CD4-positive, alpha-beta T cell treated with Interferon alpha-2 for 1 hour (primary cell): ENCODE data around the gene SFRP5.

Experiments
- DNase-seq, 2 donors: peaks; one replicate each; pipeline ENCODE4 v3.0.0-alpha.2; 2020 to 2022

SFRP5 gene

DNA sequence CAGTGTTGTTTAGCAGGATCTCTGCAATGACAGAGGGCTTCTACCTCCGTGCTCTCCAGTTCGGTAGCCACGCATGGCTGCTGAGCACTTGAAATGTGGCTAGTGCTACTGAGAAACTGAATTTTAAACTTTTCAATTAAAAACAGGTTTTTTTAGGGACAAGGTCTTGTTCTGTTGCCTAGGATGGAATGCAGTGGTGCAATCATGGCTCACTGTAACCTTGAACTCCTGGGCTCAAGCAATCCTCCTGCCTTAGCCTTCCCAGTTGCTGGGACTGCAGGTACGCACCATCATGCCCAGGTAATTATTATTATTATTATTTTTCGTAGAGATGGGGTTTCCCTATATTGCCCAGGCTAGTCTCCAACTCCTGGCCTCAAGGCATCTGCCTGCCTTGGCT lies 13.4 kb upstream of the SFRP5 start:
- no peak for DNase-seq

DNA sequence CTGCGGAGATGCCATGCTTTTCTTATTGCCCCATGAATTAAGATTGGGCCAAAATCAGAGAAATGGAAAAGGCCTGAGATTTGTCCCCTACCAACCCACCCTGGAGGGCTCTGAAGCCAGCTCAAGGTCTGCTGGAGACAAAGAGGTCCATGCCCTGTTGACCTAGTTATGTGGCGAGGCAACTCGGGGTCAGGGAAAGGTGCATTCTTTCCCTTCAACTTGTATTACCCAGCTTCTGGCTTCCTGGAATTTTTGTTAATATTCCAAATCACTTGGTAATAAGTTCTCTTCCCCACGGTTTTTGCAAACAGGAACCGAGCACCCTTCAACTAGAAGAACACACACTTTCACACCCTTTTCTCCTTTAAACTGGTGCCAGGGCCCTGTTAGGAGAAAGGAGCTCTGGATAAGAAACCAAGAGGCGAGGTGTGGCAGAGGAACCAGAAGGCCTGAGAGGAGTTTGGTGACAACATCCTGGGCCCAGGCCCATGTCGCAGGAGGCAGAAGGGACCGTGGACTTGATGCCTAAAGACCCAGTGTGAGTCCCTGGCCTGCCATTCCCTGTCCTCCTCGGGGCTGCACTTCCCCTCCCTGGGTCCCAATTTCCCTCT lies 12.5 kb upstream of the SFRP5 start:
- DNase-seq, result no peak

DNA sequence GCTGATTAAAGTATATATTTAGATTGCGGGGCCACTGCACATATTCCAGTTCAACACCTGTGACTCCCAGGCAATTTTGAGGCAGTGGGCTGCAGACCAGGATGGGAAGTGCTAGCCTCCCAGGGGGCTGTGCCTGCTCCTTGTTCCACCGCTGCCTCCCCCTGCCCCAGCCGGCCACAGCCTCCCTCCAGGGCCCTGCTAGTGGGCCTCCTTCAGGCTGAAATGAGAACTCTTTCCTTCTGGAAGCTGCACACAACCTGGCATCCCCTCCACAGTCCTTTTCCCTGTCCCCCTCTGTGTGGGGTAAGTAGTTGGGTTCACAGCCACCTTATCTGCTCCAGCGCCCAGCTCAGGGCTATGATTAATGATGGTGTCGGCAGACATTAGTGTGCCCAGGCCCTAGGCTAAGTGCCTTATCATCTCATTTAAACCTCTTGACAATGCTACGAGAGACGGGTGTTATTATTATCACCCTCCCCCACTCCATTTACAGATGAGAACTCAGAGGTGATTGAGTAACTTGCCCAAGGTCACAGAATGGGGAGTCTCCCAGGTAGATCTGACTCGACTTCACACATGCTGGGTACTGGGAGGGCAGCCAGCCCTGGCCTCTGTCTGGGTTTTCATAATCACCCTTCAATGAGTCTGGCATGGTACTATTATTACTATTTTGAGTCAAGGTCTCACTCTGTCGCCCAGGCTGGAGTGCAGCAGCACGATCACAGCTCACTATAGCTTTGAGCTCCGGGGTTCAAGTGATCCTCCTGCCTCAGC lies 10.8 kb upstream of the SFRP5 start:
- DNase-seq, result no peak

DNA sequence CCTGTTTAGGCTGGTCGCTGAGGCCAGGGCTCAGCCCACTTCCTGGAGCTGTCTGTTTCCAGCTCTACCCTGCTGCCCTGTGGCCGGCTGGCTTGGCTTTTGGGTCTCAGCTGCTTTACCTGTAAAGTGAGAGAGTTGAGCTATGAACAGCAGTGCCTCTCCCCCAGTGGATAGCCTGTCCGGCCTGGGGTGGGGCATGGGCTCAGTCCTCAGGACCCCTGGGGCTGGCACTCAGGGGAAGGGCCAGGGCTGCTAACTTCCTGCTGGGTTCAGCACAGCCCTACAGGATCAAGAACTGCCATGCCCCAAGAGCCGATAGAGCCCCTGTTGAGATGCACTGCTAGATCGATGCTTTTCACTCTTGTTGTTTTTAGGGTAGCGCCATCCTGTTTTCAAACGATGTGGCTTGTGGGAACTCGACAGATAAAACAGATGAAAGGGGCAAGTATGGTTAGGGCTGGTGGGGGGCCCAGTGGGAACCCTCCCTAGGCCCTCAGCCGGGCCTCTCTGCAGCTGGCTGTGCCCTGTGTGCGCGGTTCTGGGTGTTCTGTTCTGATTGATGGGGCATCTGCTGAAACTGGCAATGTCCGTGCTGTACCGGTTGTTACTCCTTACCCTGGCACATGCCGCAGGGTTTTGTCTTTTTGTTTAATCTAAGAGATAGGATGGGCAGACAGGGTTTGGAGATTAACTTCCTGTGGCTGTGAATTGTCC lies 10.0 kb upstream of the SFRP5 start:
- DNase-seq, result peak in 1 of 2 donors; percentile 26

DNA sequence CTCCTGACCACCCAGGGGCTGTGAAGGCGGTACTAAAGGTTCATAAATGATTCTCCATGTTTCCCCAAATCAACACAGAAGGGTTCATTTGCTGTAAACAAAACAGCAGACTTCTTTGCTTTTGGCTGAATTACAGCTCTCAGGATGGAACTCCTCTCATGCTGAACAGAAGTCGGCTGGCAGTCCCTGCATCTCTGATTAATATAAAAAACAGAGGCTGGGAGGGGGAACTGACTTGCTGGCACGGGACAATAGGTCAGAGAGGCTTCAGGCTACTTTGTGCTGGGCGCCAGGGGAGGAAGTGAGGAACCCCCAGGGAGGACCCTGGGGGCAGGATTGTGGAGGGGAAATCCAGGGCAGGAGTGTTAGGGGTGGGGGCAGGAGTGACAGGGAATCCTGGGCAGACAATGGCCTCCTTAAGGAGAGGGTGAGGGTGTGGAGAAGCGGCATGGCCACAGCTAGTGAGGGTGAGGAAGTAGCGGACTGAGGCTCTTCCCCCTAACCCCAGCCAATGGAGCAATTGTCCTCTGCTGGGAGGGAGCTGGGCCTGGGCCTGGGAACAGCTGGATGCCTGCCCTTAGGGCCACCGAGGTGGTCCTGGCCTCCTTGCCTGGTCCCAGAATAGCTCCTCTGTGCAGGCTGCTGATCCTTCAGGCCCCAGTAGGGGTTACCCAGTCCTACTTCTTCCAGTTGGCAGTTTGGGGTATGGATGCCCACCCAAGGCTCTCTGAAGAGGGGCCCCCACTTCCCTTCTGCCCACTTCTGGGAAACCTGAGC lies 9.2 kb upstream of the SFRP5 start:
- no peak for DNase-seq

DNA sequence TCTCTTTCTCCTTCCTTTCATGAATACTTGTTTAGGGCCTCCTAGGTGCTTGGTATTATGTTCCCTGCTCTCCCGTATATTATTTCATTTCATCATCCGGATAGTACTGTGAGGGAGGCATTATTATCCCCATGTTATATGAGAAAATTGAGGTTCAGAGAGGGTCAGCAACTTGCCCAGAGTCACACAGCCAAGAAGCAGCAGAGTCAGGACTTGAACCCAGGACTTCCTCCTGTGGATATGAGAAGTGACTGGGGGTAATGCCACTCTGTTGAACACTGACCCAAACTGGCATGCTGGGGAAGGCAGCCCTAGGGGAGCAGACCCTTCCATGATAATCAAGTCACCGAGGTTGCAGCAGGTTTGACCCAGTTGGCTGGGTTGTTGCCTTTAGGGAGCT lies 8.2 kb upstream of the SFRP5 start:
- DNase-seq, result no peak

DNA sequence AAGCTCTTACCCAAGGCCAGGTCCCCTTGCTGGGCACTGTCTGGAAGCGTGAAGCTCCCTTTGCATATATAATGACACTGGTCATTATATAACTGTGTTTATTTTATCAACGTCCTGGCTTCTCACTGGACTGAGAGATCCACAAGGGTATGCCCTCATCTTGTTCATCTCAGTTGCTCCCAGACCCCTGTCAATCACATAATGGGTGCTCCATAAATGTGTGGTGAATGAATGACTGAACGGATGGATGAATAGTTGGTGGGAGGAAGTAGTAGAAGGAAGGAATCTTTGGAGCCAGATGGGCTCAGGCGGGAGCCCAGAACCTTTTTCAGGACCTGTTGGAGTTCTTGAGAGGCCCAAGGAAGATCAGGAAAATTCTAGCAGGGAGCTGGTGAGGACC lies 7.7 kb upstream of the SFRP5 start:
- no peak for DNase-seq

DNA sequence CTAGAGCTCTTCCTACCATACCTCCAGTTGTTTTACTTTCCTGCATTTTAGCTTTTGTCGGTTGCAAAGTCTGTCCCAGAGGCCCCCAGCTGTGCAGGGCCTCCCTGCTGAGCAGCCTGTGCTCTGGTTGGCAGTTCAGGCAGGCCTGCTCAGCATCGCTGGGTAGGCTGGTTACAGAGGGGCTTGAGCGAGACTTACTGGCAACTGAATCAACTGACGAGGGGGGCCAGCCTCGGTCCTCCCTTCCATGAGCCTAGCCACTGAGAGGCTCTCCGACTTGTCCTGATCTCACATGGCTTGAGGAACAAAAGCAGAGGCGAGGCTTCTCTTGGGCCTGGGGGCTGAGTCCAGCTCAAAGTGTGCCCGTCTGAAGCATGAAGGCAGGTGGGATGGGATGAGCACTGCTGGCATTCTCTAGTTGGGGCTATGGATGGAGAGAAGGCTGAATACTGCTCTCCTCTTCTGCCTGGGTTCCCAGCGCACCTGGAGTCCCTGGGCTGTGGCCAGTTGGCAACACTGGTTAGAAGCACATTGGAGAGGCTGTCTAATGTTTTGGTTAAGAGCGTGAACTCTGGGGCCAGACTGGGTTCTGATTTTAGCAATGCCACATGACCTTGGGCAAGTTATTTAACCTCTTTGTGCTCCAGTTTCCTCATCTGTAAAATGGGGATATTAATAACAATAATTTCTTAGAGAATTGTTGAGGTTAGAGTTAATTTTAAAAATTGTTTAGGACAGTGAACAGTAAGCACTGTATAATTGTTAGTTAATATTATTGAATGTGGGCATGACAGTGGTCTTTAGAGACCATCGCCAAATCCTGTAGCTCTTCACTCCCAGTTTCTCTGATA lies 6.9 kb upstream of the SFRP5 start:
- no peak for DNase-seq

DNA sequence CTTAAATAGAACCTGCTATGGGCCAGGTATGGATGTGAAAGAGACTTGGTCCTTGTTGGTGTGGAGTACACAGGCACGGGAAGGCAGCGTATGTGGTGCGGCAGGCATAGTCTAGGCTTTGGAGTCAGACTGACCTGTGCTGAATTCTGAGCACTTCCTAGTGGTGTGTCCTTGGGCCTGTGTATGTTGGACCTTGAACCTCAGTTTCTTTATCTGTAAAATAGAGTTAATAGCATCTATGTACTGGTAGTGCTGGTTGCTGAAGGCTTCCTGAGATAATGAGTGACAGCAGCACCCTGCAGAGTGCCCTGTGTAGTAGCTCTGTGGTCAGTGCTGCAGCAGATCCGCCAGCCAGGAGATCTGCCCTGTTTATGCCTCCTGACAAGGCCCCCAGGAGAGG lies 5.3 kb upstream of the SFRP5 start:
- DNase-seq, result no peak

DNA sequence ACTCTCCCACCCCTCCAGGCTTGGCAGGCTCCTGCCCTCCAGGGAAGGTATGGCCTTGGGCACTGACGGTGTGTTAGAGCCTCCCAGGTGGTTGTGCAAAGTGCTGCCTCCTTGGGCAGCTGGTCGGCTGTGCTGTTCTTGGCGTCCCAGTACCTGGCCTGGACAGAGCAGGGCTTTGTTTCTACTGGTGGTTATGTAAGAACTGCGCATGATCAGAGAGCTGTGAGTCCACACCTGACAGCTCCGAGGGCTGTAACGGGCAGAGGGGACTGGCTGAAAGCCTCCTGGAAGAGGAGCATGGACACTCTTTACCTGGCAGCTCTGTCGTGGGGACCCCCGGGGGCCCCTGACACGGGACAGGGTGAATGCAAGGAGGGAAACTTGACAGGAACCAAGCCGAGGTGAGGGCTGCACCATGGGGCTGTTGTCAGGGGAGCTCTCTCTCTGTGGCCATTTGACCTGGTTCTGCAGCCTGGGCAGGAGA lies 3.1 kb upstream of the SFRP5 start:
- no peak for DNase-seq

DNA sequence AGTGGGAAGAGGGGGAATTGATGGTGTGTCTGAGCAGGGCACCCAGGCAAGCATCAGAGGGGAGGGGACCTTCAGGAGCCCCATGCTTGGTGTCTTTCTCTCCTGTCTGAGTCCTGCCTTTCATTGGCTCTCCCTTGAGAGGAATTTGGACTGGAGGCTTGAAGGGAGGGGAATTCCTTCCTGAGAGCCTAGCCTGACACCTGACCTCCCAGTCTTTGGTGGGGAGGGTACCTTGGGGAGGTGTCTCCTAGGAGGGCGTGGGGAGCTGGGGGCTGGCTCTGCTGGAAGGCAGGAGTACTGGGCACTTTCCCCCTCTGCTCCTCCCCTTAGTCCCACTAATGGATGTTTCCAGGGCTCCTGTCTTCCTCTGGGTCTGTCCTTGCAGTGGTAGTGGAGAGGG lies 1.3 kb upstream of the SFRP5 start:
- no peak for DNase-seq

DNA sequence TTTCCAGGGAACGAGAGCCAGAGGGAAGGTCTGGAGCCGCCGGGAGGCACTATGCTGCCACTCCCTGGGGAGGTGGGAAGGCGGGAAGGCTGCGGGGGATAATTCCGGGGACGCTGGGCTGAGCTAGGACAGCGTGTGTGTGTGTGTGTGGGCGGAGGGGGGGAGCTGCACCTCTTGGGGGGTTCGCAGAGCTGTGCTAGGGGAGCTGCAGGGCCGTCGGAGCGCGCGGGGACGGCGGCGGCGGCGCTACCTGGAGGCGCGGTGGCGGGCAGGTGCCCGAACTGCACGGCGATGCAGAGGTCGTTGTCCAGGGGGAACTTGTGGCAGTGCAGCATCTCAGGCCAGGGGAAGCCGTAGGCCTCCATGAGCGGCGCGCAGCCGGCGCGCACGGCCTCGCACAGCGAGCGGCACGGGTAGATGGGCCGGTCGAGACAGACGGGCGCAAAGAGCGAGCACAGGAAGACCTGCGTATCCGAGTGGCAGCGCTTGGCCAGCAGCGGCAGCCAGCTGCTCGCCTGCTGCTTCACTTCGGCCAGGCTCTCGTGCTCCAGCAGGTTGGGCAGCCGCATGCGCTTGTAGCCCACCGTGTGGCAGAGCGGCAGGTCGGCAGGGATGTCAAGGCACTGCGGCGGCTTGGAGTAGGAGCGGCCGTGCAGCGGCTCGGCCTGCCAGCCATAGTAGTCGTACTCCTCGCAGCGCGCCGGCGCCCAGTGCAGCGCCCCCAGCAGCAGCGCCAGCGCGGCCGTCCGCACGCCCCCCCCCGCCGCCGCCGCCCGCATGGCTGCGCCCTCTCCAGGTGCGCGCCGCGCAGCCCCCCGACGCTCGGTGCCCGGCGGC lies 526 bp downstream of the SFRP5 start:
- no peak for DNase-seq

DNA sequence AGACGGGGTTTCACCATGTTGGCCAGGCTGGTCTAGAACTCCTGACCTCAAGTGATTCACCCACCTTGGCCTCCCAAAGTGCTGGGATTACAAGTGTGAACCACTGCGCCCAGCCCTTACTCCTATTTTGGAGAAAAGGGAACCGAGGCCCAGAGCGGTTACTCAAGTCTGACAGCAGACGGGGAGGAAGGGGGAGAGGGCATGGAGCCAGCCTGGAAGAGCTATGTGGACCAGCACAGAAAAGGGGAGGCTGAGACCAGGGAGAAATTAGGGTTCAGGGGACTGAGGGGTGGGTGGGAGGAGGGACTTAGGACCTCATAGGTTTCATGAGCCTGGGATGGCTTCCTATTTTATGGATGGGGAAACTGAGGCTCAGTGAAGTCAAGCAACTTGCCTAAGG lies 1.5 kb downstream of the SFRP5 start:
- DNase-seq, result no peak

DNA sequence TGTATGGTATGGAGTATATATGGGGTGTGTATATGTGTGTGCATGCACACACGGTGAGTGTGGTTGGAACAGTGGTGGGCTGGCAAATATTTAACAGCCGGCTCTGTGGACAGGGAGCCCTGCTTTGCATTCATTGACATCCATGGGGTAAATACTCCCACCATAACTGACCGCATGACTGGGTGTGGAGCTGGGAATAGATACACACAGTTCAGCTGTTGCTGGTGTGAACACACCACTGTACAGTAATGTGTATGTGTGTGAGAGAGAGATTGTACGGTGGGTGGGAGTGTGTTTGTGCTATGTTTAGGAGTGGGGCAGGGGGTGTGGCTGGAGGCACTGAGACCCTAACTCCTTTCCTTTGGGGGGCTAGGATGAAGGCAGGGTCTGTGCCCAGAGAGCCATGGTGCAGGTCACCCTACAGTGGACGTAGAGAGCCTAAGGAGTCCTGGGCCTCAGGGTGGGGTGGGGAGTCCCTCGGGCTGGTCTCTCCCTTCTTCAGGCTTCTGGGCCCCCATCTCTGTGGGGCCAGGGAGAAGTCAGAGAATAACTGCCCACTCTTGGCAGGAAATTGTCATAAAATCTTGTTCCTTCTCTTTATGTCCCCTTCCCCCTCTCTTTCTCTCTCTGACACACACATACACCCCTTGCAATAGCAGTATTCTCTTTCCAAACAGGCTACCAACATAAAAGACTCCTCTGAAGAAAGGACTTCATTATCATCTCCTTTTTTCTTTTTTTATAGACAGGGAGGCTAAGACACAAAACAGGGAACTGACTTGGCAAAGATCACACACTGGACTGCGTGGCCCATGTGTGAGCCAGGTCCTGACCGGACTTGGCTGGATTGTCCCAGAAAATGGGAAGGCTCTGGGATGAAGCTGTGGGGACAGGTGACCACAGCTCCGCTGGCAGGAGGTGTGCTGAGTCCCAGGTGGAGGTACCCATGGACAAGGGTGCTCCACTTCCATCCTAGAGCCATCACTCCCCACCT lies 3.2 kb downstream of the SFRP5 start:
- DNase-seq, result no peak

DNA sequence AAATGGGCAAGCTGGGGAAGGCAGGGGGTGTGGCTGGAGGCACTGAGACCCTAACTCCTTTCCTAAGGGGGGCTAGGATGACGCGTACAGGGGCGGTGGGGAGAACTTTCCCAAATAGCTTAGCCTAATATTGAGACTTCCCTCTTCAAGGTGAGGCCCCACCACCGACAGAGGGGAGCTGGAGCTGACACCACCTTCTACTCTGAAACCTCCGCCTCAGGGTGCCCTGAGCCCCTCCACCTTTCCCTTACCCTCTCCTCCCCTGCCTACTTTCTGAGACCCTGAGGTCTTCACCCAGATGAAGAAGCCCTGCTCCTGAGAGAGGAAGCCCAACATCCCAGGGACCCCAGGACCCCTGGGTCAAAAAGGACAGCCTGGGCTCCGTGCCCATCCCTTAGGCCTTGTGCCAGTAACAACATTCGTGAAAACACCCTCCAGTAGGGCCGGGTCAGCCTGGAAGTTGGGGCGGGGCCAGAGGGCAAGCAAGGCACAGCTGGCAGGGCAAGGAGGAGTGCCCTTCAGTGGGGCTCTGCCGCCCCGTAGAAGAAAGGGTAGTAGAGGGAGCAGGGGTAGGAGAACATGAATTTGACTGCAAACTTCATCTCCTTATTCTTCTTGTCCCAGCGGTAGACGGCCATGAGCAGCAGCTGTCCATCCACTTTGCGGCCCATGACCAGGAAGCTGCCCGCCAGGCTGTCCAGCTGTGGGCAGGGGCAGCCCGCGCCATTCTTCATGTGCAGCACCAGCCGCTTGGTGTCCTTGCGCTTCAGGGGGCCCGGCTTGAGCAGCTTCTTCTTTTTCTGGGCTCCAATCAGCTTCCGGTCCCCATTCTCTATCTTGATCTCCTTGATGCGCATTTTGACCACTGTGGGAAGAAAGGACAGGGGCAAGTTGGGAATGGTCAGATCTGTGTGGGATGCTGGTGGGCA lies 4.5 kb downstream of the SFRP5 start:
- no peak for DNase-seq

DNA sequence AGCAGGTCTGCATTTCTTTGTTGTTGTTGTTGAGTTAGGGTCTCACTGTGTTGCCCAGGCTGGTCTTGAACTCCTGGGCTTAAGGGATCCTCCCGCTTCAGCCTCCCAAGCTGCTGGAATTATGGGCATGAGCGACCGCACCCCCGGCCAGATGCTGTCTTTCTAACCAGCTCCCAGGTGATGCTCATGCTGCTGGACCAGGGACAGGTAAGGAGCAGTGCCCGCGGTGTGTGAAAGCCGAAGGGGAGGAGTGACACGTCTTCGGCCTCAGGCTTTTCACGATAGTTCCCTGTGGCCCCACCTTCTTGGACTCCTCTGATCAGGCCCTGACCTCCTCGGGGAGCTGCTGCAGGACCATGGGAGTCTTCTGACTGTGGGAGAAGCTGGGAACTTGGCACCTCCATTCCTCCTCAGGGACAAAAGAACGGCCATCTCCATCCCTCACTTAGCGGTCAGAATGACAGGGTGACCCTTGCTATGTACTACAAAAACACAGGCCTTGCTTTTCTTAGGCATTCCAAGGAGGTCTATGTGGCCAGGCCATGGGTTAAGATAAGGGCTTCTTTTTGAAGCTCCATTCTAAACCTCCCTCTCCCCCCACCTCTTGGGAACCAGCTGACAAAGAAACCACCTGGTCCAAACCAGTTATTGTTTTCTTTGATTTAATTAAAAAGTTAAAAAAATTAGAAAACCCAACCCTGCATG lies 5.5 kb downstream of the SFRP5 start:
- DNase-seq, result no peak

DNA sequence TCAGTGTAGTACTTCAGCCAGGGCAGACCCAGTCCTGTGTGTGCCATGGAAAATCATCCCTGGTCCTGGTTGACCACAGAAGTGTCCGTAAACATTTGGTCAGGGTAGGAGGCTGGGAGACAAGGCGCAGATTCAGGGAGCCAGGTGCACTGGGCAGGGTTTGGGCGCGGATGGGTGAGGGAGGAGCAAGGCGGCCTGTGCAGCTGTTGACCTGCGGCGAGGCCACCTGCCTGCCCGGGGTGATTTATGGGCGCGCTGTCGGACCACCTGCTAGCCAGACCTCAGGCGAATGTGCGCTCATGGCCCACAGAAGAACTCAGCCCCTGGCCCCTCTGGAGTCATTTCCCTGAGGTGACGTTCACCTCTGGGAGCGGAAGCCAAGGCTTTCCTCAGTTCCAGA lies 6.6 kb downstream of the SFRP5 start:
- DNase-seq, result no peak

DNA sequence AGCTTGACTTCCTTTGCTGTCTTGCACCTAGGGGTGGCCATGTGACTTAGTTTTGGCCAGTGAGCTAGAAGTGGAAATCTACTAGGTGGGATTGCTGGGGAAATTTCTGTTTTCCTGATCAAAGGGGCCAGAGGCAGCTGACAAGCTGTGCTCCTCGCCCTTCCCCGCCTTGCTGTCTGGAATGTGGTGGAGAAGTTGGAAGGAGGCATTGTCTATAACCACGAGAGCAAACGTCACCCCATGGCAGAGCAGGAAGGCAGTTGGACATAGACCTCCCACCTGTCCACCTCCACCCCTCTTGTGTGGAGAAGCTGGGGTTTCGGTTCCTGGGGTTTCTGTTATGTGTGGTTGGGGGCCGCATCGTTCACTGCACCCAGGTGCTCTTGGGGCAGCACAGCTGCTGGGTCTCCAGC lies 7.3 kb downstream of the SFRP5 start:
- no peak for DNase-seq
